A673 (cell line): ENCODE measurements around the gene MAPKAPK2.

Experiments
- CTCF ChIP-seq: fragments of 300-800, 200-600 bp; sonication (generic); conservative IDR thresholded peaks from 2 replicates; pipeline ENCODE4 v1.5.1; 2017; ENCODE audit warnings: low read depth, mild to moderate bottlenecking, antibody characterized with exemption, low read length, moderate library complexity, mixed read lengths
- EZH2 ChIP-seq: fragments of 200-600 bp; sonication (generic); IDR thresholded peaks from 2 replicates; pipeline ENCODE4 v1.6.1; 2017; ENCODE audit warnings: borderline replicate concordance, low read depth, mild to moderate bottlenecking, mixed read lengths, antibody characterized with exemption, low read length; ENCODE audit not compliant: poor library complexity, severe bottlenecking

GRCh38 chr1:206714331-206715058 is 29.8 kb downstream of the MAPKAPK2 start:
- TF ChIP-seq CTCF (no peak), EZH2 (no peak)
